K562 (cell line): ENCODE data around the gene TSPAN32. TPM values are rescaled to one million over a fixed set of nuclear protein-coding genes. Genes with fewer than 3 reads are reported as not detected.

Experiments used
- ARHGAP35 ChIP-seq: fragments of 450-650 bp; IDR thresholded peaks from 2 replicates; pipeline ENCODE4 v1.6.1; 2018; ENCODE audit not compliant: partially characterized antibody
- ATF6 ChIP-seq: sonication (generic); formaldehyde crosslinking; IDR thresholded peaks from 2 replicates; pipeline ENCODE4 v1.4.0; 2020; ENCODE audit warnings: mild to moderate bottlenecking, missing genetic modification reagents
- BCOR ChIP-seq: fragments of 450-650 bp; IDR thresholded peaks from 2 replicates; pipeline ENCODE4 v1.6.1; 2016
- CREM ChIP-seq: IDR thresholded peaks from 2 replicates; pipeline ENCODE4 v1.6.1; 2014; ENCODE audit warnings: antibody characterized with exemption, low read depth
- CSDE1 ChIP-seq, 2 experiments: fragments of 450-650 bp; IDR thresholded peaks; 2 replicates each; pipeline ENCODE4 v1.6.1; 2016; ENCODE audit warnings: mild to moderate bottlenecking in 1 of 2
- GABPA ChIP-seq: fragments of 200-800 bp; sonication (Bioruptor generic); conservative IDR thresholded peaks from 2 replicates; pipeline ENCODE4 v1.6.1; 2016; ENCODE audit warnings: low read depth, missing genetic modification characterization, missing compliant biosample characterization
- HNRNPH1 ChIP-seq: fragments of 200-400 bp; formaldehyde crosslinking; optimal IDR thresholded peaks from 2 replicates; pipeline ENCODE3; 2017; ENCODE audit warnings: low read depth, mild to moderate bottlenecking, low read length, moderate library complexity
- NFXL1 ChIP-seq: fragments of 450-650 bp; formaldehyde crosslinking; IDR thresholded peaks from 2 replicates; pipeline ENCODE4 v1.4.0; 2021; ENCODE audit warnings: mild to moderate bottlenecking
- POLR2AphosphoS2 ChIP-seq: IDR thresholded peaks from 2 replicates; pipeline ENCODE4 v1.6.1; 2012; ENCODE audit warnings: low read length, improper control_type of control experiment
- PRMT5 ChIP-seq: sonication (generic); formaldehyde crosslinking; IDR thresholded peaks from 2 replicates; pipeline ENCODE4 v1.5.0; 2020; ENCODE audit warnings: missing genetic modification reagents
- SREBF1 ChIP-seq: fragments of 150-350 bp; IDR thresholded peaks from 2 replicates; pipeline ENCODE4 v1.6.1; 2014; ENCODE audit warnings: antibody characterized with exemption, low read depth, low read length, borderline replicate concordance
- STAT5B ChIP-seq: fragments of 250-450 bp; sonication (Bioruptor Pico); IDR thresholded peaks from 2 replicates; pipeline ENCODE4 v1.8.0; 2021; ENCODE audit warnings: mild to moderate bottlenecking, inconsistent platforms
- U2AF1 ChIP-seq: fragments of 200-400 bp; formaldehyde crosslinking; optimal IDR thresholded peaks from 2 replicates; pipeline ENCODE3; 2017; ENCODE audit warnings: mild to moderate bottlenecking, low read depth, low read length, moderate library complexity
- ZBTB9 ChIP-seq: fragments of 450-650 bp; formaldehyde crosslinking; IDR thresholded peaks from 2 replicates; pipeline ENCODE4 v1.4.0; 2020; ENCODE audit warnings: mild to moderate bottlenecking, moderate library complexity
- polyA plus RNA-seq, 8 experiments: library from polyadenylated mRNA; depleted of rRNA in 4 of 8; stranded (reverse) in 5 of 8; unstranded in 3 of 8; fragments of >200 nt; fragmentation: Nextera tagmentation in 2 of 8; fragmentation: Illumina TruSeq in 1 of 8; extraction: Ambion mirVana in 2 of 8; extraction: Trizol in 1 of 8; gene quantifications; 2 replicates each; pipeline versions ENCODE4 v1.2.1 to v1.2.3, GENCODE V29; 2011 to 2014; ENCODE audit warnings: inconsistent platforms in 1 of 8, missing spikeins in 1 of 8
- total RNA-seq, 7 experiments: library from RNA; depleted of rRNA in 6 of 7; stranded (reverse); fragments of >200 nt in 6 of 7; fragmentation: Illumina TruSeq in 2 of 7; extraction: Trizol in 2 of 7; gene quantifications; 2 replicates each; pipeline versions ENCODE4 v1.2.1 to v1.2.3, GENCODE V29; 2011 to 2021; ENCODE audit warnings: low replicate concordance in 1 of 7
- TF ChIP-seq, protein P1 (sequence below): sonication (generic); formaldehyde crosslinking; IDR thresholded peaks from 2 replicates; pipeline ENCODE4 v1.8.0; 2022; ENCODE audit warnings: mild to moderate bottlenecking, missing genetic modification reagents, borderline replicate concordance
- TF ChIP-seq, protein P2 (sequence below): fragments of 250-450 bp; sonication (Bioruptor Pico); IDR thresholded peaks from 2 replicates; pipeline ENCODE4 v1.4.0; 2020; ENCODE audit warnings: mild to moderate bottlenecking, moderate library complexity

Gene TSPAN32
- total and polyA plus RNA-seq, 9 of the 15 experiments (the other 6 are each of a cell fraction or from before 2014, with no cell fraction given), result 0.21 to 7.3 (median 2.6) TPM

DNA sequence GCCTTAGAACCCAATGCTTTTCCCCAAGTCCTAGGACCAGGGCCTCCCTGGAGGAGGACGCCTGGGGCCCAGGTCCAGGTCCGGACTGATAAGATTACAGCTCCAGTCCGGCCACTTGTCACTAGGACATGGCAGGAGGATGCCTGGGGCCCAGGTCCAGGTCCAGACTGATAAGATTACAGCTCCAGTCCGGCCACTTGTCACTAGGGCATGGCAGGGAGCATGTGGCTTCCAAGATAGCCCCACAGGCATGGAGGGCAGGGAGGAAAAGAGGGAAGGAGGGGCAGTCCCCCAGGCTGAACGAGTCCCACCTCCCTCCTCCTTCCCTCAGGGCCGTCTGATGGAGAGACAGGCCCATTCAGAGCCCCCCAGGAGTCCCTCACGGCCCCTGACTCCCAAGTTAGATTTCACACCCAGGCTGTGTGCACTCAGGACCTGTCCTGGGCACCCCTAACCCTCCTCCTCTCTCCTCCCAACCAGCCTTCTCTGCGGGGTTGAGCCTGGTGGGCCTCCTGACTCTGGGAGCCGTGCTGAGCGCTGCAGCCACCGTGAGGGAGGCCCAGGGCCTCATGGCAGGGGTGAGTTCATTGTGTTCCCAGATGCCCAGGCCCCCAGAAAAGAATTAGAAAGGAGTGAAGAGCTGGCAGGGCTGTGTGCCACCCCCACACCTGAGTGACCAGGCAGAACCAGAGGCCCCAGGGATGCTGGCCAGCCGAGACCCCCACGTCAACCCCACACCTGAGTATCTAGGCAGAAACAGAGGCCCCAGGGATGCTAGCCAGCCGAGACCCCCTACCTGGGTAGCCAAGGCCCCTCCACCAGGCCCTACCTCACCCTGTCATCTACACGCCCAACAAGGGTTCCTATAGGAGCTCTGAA is 2.1 kb downstream of the TSPAN32 start (continued):
- TF ChIP-seq ATF6 (CRISPR knock-in tag) (no peak), GABPA (tag) (no peak), U2AF1 (no peak), ARHGAP35 (no peak), HNRNPH1 (no peak), SREBF1 (no peak), CREM (peak; percentile 78), CSDE1 (IDR thresholded peaks at IDR 0.05) (no peak), STAT5B (CRISPR knock-in tag) (no peak), PRMT5 (no peak), ZBTB9 (no peak; the same call in 1 of the 2 replicates), POLR2AphosphoS2 (no peak), NFXL1 (CRISPR knock-in tag) (no peak), BCOR (peak; percentile 91)
- TF ChIP-seq, protein P1, sequence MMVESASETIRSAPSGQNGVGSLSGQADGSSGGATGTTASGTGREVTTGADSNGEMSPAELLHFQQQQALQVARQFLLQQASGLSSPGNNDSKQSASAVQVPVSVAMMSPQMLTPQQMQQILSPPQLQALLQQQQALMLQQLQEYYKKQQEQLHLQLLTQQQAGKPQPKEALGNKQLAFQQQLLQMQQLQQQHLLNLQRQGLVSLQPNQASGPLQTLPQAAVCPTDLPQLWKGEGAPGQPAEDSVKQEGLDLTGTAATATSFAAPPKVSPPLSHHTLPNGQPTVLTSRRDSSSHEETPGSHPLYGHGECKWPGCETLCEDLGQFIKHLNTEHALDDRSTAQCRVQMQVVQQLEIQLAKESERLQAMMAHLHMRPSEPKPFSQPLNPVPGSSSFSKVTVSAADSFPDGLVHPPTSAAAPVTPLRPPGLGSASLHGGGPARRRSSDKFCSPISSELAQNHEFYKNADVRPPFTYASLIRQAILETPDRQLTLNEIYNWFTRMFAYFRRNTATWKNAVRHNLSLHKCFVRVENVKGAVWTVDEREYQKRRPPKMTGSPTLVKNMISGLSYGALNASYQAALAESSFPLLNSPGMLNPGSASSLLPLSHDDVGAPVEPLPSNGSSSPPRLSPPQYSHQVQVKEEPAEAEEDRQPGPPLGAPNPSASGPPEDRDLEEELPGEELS, result no peak
- TF ChIP-seq, protein P2, sequence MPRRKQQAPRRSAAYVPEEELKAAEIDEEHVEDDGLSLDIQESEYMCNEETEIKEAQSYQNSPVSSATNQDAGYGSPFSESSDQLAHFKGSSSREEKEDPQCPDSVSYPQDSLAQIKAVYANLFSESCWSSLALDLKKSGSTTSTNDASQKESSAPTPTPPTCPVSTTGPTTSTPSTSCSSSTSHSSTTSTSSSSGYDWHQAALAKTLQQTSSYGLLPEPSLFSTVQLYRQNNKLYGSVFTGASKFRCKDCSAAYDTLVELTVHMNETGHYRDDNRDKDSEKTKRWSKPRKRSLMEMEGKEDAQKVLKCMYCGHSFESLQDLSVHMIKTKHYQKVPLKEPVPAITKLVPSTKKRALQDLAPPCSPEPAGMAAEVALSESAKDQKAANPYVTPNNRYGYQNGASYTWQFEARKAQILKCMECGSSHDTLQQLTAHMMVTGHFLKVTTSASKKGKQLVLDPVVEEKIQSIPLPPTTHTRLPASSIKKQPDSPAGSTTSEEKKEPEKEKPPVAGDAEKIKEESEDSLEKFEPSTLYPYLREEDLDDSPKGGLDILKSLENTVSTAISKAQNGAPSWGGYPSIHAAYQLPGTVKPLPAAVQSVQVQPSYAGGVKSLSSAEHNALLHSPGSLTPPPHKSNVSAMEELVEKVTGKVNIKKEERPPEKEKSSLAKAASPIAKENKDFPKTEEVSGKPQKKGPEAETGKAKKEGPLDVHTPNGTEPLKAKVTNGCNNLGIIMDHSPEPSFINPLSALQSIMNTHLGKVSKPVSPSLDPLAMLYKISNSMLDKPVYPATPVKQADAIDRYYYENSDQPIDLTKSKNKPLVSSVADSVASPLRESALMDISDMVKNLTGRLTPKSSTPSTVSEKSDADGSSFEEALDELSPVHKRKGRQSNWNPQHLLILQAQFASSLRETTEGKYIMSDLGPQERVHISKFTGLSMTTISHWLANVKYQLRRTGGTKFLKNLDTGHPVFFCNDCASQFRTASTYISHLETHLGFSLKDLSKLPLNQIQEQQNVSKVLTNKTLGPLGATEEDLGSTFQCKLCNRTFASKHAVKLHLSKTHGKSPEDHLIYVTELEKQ (CRISPR knock-in tag), result no peak
